H9 (cell line): ENCODE data around the gene OPN4. TPM values are rescaled to one million over a fixed set of nuclear protein-coding genes. Genes with fewer than 3 reads are reported as not detected.

ENCODE experiments used
- DNase-seq: peaks from one replicate; pipeline ENCODE4 v3.0.0-alpha.2; 2017
- H2AFZ ChIP-seq: one replicate; pipeline ENCODE4 v1.6.1; 2013; ENCODE audit warnings: mild to moderate bottlenecking, low read length, control low read depth, moderate library complexity
- H2AK5ac ChIP-seq: 2 replicates; pipeline ENCODE4 v1.6.1; 2013; ENCODE audit warnings: low read length, control low read depth, mixed read lengths; ENCODE audit not compliant: insufficient read length
- H2BK120ac ChIP-seq: one replicate; pipeline ENCODE4 v1.6.1; 2013; ENCODE audit warnings: low read depth, mild to moderate bottlenecking, low read length, control low read depth, inconsistent platforms; ENCODE audit not compliant: poor library complexity, severe bottlenecking
- H2BK12ac ChIP-seq: 2 replicates; pipeline ENCODE4 v1.6.1; 2013; ENCODE audit warnings: low read length, control low read depth, mixed read lengths, low read depth; ENCODE audit not compliant: insufficient read length
- H2BK15ac ChIP-seq: 2 replicates; pipeline ENCODE4 v1.6.1; 2013; ENCODE audit warnings: low read depth, low read length, control low read depth
- H2BK20ac ChIP-seq: one replicate; pipeline ENCODE4 v1.6.1; 2013; ENCODE audit warnings: low read depth, mild to moderate bottlenecking, low read length, control low read depth, inconsistent platforms; ENCODE audit not compliant: poor library complexity, severe bottlenecking
- H2BK5ac ChIP-seq: 2 replicates; pipeline ENCODE4 v1.6.1; 2013; ENCODE audit warnings: low read length, control low read depth, mixed read lengths; ENCODE audit not compliant: insufficient read length
- H3K14ac ChIP-seq: 2 replicates; pipeline ENCODE4 v1.6.1; 2013; ENCODE audit warnings: low read length, control low read depth; ENCODE audit not compliant: insufficient read depth
- H3K18ac ChIP-seq: 2 replicates; pipeline ENCODE4 v1.6.1; 2013; ENCODE audit warnings: low read depth, mild to moderate bottlenecking, mixed read lengths, low read length, control low read depth; ENCODE audit not compliant: insufficient read length
- H3K23ac ChIP-seq: 2 replicates; pipeline ENCODE4 v1.6.1; 2013; ENCODE audit warnings: low read length, control low read depth, mixed read lengths, low read depth; ENCODE audit not compliant: insufficient read length
- H3K23me2 ChIP-seq: 2 replicates; pipeline ENCODE4 v1.6.1; 2013; ENCODE audit warnings: low read depth, mild to moderate bottlenecking, mixed read lengths, low read length, control low read depth; ENCODE audit not compliant: insufficient read length, poor library complexity, severe bottlenecking
- H3K27ac ChIP-seq: 2 replicates; pipeline ENCODE4 v1.5.1; 2013; ENCODE audit warnings: low read length, control low read depth, mixed read lengths, low read depth; ENCODE audit not compliant: insufficient read length
- H3K27me3 ChIP-seq: 2 replicates; pipeline ENCODE4 v1.6.1; 2013; ENCODE audit warnings: low read length, control low read depth, inconsistent platforms; ENCODE audit not compliant: insufficient read depth
- H3K4ac ChIP-seq: 2 replicates; pipeline ENCODE4 v1.6.1; 2013; ENCODE audit warnings: low read depth, mild to moderate bottlenecking, control low read depth, inconsistent platforms, low read length, moderate library complexity
- H3K4me1 ChIP-seq: 2 replicates; pipeline ENCODE4 v1.6.1; 2013; ENCODE audit warnings: low read length, control low read depth, inconsistent platforms; ENCODE audit not compliant: insufficient read depth
- H3K4me2 ChIP-seq: 2 replicates; pipeline ENCODE4 v1.6.1; 2013; ENCODE audit warnings: low read length, control low read depth, mixed read lengths; ENCODE audit not compliant: insufficient read length, insufficient read depth
- H3K56ac ChIP-seq: 2 replicates; pipeline ENCODE4 v1.6.1; 2013; ENCODE audit warnings: low read depth, mild to moderate bottlenecking, mixed read lengths, low read length, control low read depth; ENCODE audit not compliant: insufficient read length
- H3K79me1 ChIP-seq: 2 replicates; pipeline ENCODE4 v1.6.1; 2013; ENCODE audit warnings: low read depth, mild to moderate bottlenecking, moderate library complexity, low read length, control low read depth, inconsistent platforms; ENCODE audit not compliant: insufficient read depth, poor library complexity, severe bottlenecking
- H3K79me2 ChIP-seq: 2 replicates; pipeline ENCODE4 v1.6.1; 2013; ENCODE audit warnings: low read length, control low read depth, inconsistent platforms; ENCODE audit not compliant: insufficient read depth
- H3K9ac ChIP-seq: 2 replicates; pipeline ENCODE4 v1.6.1; 2013; ENCODE audit warnings: low read length, control low read depth, mixed read lengths; ENCODE audit not compliant: insufficient read length; ENCODE audit errors: extremely low read depth
- H3K9me3 ChIP-seq: one replicate; pipeline ENCODE4 v1.6.1; 2013; ENCODE audit warnings: low read depth, low read length, inconsistent platforms; ENCODE audit not compliant: control insufficient read depth
- H3T11ph ChIP-seq: one replicate; pipeline ENCODE4 v1.6.1; 2013; ENCODE audit warnings: mild to moderate bottlenecking, low read length, control low read depth, inconsistent platforms
- H4K20me1 ChIP-seq: one replicate; pipeline ENCODE4 v1.6.1; 2013; ENCODE audit not compliant: control insufficient read depth, insufficient read length, insufficient read depth
- H4K5ac ChIP-seq: 2 replicates; pipeline ENCODE4 v1.6.1; 2013; ENCODE audit warnings: low read depth, mild to moderate bottlenecking, mixed read lengths, low read length, control low read depth; ENCODE audit not compliant: insufficient read length
- H4K8ac ChIP-seq: replicated peaks from 2 replicates; pipeline ENCODE4 v1.6.1; 2013; ENCODE audit warnings: low read length, control low read depth, mixed read lengths, low read depth; ENCODE audit not compliant: insufficient read length
- H4K91ac ChIP-seq: 2 replicates; pipeline ENCODE4 v1.6.1; 2013; ENCODE audit warnings: low read depth, mild to moderate bottlenecking, moderate library complexity, mixed read lengths, low read length, control low read depth; ENCODE audit not compliant: insufficient read length
- H3K27ac Mint-ChIP-seq, 3 experiments: 2 replicates in 2 of 3; 3 replicates in 1 of 3; pipeline ENCODE4 v1.8.0; 2020 to 2021; ENCODE audit warnings: mixed read lengths in 3 of 3, mild to moderate bottlenecking in 1 of 3, moderate library complexity in 1 of 3
- H3K27me3 Mint-ChIP-seq: 2 replicates; pipeline ENCODE4 v1.8.0; 2021; ENCODE audit warnings: low read depth, mild to moderate bottlenecking, moderate library complexity, mixed read lengths
- H3K36me3 Mint-ChIP-seq, 3 experiments: 2 replicates in 2 of 3; 3 replicates in 1 of 3; pipeline ENCODE4 v1.8.0; 2020 to 2021; ENCODE audit warnings: low read depth in 3 of 3, mixed read lengths in 3 of 3; ENCODE audit not compliant: insufficient read depth in 1 of 3
- H3K4me1 Mint-ChIP-seq, 2 experiments: 2 replicates each; pipeline ENCODE4 v1.8.0; 2020; ENCODE audit warnings: mixed read lengths in 2 of 2
- H3K4me3 Mint-ChIP-seq, 2 experiments: 2 replicates in 1 of 2; 3 replicates in 1 of 2; pipeline ENCODE4 v1.8.0; 2020 to 2021; ENCODE audit warnings: mild to moderate bottlenecking in 2 of 2, mixed read lengths in 2 of 2, moderate library complexity in 1 of 2
- H3K9me3 Mint-ChIP-seq, 2 experiments: 2 replicates in 1 of 2; 3 replicates in 1 of 2; pipeline ENCODE4 v1.8.0; 2020; ENCODE audit warnings: mild to moderate bottlenecking in 2 of 2, mixed read lengths in 2 of 2, moderate library complexity in 1 of 2
- WGBS: extraction: QIAGEN DNeasy Blood & Tissue Kit; methylation state at CpG from one replicate; pipeline ENCODE4 v1.1.7; 2013; ENCODE audit warnings: missing lambda C conversion rate, low lambda C conversion rate, mixed read lengths; ENCODE audit not compliant: insufficient read length; ENCODE audit errors: extremely low coverage; 5-methylcytosine and 5-hydroxymethylcytosine counted together
- total RNA-seq: library from RNA; stranded (reverse); gene quantifications from 2 replicates; pipeline ENCODE4 v1.2.1, GENCODE V29; 2021
- TF ChIP-seq, protein P1 (sequence below): fragments of 200-600 bp; sonication (generic); conservative IDR thresholded peaks from 3 replicates; pipeline ENCODE4 v1.8.0; 2021; ENCODE audit warnings: antibody characterized with exemption, mild to moderate bottlenecking

The OPN4 gene
- total RNA-seq, 1 experiment from 2014 or later = not detected

DNA sequence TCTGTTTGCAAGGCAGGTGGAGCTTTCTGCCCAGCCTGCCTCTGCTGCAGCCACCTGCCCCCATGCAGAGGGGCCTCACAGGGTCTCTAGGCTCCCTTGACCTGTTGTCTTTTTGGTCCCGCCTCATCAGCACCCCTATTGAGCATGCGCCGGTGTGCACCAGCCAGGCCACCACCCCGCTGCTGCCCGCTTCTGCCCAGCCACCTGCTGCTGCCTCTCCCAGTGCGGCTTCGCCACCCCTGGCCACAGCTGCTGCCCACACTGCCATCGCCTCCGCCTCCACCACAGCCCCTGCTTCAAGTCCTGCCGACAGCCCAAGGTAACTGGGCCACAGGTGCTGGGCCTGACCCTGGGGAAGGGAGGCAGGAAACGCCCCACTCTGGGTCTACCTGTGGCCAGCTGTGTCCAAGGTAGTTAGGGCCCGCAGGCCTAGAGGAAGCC, 52.1 kb downstream of the OPN4 start:
- Mint-ChIP-seq H3K36me3 (no peaks in the 10 kb centered on the region), H3K27me3 (no peaks in the 10 kb centered on the region), H3K4me3 (no peak overlapping the region), H3K9me3 (no peaks in the 10 kb centered on the region; a peak in 2 of 5 replicates), H3K4me1 (peaks cover 35 to 36% of the 10 kb centered on the region in 2 experiments), H3K27ac (peak overlapping the region in 1 of 3 experiments; percentile 24; a peak in 1 of 7 replicates)
- Histone ChIP-seq H3K79me2 (no peaks in the 10 kb centered on the region), H2AFZ (no peak overlapping the region), H2BK5ac (no peak overlapping the region), H3K9me3 (no peaks in the 10 kb centered on the region), H3K18ac (no peak overlapping the region), H2AK5ac (no peak overlapping the region), H3K14ac (no peak overlapping the region), H3K4me2 (no peak overlapping the region), H4K20me1 (no peaks in the 10 kb centered on the region), H4K91ac (no peak overlapping the region), H3K4me1 (no peaks in the 10 kb centered on the region; the same call in 1 of the 2 replicates), H2BK15ac (no peak overlapping the region), H3K27me3 (no peaks in the 10 kb centered on the region), H3K4ac (no peak overlapping the region), H3K23me2 (no peaks in the 10 kb centered on the region), H3K27ac (no peak overlapping the region), H3T11ph (no peak overlapping the region), H3K56ac (no peak overlapping the region), H3K79me1 (no peaks in the 10 kb centered on the region), H4K8ac (no peak overlapping the region), H2BK12ac (no peak overlapping the region), H3K9ac (no peak overlapping the region), H2BK20ac (no peak overlapping the region), H2BK120ac (no peak overlapping the region), H4K5ac (no peak overlapping the region), H3K23ac (no peak overlapping the region)
- TF ChIP-seq, protein P1, sequence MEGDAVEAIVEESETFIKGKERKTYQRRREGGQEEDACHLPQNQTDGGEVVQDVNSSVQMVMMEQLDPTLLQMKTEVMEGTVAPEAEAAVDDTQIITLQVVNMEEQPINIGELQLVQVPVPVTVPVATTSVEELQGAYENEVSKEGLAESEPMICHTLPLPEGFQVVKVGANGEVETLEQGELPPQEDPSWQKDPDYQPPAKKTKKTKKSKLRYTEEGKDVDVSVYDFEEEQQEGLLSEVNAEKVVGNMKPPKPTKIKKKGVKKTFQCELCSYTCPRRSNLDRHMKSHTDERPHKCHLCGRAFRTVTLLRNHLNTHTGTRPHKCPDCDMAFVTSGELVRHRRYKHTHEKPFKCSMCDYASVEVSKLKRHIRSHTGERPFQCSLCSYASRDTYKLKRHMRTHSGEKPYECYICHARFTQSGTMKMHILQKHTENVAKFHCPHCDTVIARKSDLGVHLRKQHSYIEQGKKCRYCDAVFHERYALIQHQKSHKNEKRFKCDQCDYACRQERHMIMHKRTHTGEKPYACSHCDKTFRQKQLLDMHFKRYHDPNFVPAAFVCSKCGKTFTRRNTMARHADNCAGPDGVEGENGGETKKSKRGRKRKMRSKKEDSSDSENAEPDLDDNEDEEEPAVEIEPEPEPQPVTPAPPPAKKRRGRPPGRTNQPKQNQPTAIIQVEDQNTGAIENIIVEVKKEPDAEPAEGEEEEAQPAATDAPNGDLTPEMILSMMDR = no peak
- DNase-seq = no peak
- WGBS = no CpG with 5 or more reads among the region's 12 CpGs
